ENCODE results near the gene GPR84.
"Not testable (repeated sequence)": the region's sequence is repeated elsewhere in the genome, so short reads cannot be mapped to it uniquely, and the experiment has no call there.

The GPR84 gene

DNA sequence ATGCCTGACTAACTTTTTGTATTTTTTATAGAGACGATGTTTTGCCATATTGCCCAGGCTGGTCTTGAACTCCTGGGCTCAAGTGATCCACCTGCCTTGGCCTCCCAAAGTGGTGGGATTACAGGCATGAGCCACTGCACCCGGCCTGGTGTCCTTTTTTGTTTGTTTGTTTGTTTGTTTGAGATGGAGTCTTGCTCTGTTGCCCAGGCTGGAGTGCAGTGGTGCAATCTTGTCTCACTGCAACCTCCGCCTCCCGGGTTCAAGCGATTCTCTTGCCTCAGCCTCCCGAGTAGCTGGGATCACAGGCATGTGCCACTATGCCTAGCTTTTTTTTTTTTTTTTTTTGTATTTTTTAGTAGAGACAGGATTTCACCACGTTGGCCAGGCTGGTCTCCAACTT lies 10.0 kb downstream of the GPR84 start:
- DNase-seq, result not testable (repeated sequence)

DNA sequence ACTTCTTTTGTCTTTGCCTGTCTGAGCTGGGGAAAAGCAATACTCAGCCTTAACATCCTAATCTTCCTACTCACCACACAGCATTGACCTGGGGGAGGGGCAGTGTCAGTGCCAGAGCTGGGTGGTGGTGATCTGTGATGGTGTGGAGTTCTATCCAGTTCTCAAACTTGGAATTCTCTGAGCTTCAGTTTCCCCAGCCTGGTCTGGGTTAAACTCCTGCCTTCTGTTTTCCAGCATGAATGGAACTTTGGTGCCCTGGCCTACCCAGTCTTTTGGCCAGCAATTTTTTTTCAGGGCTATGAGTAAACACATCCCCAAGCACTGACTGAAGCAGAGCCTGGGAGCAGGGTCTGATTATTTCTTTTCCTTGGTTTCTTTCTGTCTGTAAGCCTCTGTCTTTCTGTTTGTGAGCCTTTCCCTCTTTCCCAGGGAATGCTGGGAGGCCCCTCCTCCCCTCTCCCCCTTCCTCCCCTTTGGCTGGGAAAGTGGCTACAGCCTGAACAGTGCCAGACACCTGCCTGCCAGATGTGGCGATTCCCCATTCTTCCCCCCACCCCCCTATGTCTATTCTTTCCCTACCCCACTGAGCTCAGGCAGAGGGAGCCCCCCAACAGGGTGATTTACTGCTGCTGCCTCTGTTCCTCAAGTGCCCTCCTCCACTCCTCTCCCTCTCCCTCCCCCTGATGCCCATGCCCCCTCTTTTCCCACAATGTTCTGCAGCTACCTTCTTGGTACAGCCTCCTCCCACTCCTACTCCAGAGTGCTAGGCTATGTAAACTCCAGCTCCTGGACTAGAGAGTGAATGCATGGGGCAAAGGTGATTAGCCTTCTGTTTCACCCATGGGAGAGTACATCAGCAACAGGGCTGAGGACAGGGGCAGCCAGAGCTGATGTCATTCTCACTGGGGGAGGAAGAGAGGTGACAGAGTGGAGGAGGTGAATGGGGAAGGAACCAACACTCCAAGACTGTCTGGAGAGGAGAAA lies 11.1 kb downstream of the GPR84 start:
- no peak for DNase-seq

DNA sequence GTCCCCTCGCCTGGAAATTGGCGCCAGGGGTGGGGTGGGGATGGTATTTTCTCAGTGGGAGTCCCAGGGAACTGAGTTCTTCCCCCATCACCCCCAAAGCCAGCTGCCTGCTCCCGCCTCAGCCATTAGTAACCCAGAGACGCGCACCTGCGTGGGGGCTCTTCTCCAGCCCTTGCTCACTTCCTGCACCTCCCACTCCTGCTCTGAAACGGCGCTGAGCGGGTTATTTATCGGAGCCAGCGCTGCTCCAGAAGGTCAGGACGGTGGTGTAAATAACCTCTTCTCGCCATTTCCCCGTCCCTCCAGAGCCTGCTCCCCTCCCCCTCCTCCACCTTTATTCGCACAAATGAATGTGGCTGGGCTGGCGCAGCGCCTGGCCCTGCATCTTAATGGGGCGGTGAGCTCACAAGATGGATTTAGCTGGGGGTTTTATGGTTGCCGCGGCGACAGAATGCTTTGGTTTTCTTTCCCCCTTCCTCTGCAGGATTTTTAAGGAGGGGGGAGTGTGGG lies 12.2 kb downstream of the GPR84 start:
- peak in 1 of 2 donors; percentile 24 for DNase-seq

DNA sequence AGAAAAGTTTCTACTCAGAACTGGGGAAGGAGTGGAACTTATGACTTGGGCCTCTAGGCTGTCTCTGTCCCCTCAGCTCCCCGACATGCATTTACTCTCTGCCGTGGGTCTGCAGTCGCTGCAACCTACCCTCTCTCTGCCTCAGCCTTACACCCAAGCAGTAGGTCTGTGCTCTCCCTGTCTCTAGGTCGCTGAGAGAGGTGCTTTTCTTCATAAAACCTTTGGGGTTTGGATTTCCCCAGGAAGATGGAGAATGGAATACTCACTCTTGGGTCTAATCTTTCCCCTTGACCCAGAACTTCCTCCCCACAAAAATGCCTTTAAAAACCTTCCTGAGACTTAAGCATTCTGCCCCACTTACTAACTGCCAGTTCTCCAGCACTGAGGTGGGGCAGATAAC lies 12.9 kb downstream of the GPR84 start:
- no peak for DNase-seq

DNA sequence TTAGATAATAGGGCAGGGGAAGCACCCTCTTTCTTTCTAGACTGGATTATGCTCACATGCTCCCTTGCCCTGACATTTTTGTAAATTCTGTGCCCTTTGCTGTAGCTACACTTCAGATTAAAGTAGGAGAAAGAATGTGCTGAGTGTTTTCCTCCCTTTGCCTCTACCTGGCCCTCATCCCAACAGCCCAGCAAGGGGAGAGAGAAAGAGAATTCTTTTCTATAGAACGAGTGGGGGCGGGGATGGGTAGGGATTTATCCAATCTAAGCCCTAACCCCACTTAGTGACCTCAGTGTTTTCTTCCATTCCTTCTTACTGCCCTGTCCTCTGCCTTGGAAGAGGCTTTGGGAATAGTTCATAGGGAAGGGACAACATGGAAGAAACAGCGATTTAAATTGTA lies 13.5 kb downstream of the GPR84 start:
- no peak for DNase-seq

DNA sequence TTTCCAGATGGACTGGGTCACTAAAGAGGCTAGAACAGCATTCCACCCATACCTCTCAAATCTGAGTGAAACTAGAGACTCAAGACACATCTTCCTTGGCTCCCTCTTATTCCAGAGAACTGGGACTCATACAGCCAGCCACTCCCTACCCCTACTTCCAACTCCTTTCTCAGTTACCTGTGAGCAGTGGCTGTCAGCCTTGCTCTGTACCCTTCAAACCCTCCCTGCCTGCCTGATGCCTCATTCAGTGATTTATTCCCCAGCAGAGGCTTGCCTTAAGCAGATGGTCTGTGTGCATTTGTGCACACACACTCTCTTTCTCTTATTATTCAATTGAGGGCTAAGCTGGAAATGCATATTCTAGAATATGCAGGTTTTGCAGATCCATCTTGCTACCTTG lies 14.6 kb downstream of the GPR84 start:
- no peak for DNase-seq

DNA sequence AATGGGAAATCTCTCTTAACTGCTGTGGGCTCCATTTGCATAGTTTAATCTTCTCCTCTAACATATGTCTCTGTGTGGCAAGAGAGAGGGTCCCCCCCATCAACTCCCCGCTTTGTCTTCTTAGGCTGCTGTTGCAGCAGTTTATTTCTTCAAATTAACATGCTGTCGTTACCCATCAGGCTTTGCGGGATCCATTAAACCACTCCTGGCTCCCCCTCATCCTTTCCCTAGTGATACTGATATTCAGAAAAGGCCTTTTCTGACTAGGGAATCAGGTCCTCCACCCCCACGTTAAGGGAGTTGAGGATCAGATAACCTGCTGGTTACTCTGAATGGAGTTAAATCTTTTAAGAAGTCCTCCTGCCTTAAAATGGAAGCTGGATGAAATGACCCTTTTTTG lies 15.2 kb downstream of the GPR84 start:
- DNase-seq, result no peak

DNA sequence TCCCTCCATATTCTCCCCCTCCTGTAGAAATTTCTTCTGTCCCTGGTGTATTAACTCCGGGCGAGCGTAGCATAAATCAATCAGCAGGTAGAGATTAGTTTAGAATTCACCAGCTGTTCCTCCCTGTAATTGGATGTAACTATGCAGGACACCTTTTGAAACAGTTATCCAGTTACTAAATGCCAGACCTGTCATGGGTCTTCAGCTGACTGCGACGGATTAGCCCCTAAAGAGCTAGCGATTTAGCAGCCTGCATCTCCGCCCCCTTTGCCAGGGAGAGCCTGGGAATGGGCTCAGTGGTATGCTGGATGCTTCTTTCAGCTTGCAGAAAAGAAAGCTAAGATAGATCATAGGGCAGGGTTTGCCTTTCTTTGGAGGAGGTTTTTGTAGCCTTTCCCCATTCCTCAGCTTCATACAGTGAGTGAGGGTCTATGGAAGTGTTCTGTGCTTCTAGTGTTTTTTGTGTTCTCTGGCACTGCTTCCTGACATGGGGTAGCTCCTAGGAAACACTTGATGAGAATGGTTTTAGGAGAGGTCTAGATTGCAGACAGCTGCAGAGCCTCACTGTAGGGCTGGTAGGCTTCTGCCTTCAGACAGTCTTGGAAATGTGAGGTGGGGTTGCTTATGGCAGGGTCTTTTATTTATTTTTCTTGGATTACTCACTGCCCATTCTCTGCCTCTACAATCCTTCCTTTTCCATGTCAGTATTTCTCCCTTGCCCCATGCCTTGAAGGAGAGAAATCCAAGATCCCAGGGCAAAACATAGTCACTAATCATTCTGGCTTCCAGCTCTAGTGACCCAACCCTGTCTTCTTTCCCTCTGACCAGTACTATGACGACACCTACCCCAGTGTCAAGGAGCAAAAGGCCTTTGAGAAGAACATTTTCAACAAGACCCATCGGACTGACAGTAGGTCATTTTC lies 22.6 kb downstream of the GPR84 start:
- DNase-seq, result no peak

DNA sequence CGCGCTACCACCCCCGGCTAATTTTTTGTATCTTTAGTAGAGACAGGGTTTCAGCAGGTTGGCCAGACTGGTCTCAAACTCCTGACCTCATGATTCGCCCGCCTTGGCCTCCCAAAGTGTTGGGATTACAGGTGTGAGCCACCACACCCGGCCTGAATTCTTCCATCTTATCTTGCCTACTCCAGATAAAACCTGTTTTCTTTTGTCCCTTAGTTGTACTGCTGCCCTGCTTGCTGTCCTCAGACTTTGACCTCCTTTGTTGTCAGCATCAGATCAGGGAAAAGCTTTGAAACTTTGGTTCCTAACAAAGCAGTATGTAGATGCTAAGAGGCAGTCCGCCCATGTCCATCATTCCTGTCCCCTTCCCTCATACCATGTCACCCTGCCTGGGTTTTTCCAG lies 23.4 kb downstream of the GPR84 start:
- DNase-seq, result no peak

DNA sequence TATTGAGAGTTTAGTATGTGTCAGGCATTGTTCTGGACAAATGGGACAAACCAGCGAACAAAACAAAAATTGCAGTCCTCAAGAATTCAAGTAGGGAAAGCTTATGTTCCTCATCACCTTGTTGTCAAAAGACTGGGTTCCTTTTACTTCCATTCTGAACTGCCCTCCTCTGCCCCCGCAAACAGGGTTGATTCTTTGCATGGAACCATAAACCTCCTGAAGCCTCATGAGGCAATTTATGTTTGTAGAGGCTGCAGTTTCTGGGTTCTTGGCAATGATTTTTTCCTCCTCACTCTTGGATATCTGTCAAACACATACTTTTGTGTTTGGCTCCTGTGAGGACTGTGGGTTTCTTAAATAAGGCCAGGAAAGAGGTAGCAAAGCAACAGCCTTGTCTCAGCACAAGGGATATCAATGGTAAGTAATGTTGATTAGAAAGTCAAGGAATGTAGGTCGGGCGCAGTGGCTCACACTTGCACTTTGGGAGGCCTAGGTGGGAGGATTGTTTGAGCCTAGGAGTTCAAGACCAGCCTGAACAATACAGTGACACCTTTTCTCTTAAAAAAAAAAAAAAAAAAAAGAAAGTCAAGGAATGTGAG lies 25.5 kb downstream of the GPR84 start:
- no peak for DNase-seq

DNA sequence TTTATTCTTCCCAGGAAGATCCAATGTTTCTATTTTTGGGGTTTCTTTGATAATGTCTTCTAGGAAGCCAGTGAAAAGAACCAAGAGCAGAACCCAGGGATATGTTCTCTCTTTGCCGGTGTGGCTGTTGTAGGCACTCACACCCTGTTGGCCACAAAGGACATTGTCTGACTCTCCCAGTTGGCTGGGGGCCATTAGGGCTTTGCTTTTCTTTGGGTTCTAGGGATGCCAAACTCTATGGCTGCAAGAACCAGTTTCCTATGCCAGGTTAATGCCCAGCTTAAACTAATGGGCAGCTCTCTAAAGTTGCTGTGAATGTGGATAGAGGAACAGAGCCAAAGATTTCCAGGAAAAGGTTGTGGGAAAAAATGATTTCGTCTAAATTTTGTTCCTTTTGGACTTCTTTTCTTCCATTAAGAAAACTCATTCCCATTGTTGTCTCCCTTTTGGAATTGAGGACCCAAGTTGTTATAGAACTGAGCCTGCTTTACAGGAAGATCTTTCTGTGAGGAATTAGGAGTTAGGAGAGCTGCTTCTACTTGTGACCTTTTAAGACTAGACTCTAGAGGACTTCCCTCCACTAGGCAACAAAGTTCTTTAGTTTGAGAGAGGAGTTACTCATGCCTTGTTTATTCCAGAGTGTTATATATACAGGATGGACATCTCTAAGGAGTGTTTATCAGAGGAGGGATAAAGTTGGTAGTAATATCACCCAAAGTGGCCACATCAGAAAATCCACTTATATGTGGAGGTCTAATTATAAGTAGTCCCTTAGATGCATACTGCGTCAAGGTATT lies 26.2 kb downstream of the GPR84 start:
- DNase-seq, result no peak

DNA sequence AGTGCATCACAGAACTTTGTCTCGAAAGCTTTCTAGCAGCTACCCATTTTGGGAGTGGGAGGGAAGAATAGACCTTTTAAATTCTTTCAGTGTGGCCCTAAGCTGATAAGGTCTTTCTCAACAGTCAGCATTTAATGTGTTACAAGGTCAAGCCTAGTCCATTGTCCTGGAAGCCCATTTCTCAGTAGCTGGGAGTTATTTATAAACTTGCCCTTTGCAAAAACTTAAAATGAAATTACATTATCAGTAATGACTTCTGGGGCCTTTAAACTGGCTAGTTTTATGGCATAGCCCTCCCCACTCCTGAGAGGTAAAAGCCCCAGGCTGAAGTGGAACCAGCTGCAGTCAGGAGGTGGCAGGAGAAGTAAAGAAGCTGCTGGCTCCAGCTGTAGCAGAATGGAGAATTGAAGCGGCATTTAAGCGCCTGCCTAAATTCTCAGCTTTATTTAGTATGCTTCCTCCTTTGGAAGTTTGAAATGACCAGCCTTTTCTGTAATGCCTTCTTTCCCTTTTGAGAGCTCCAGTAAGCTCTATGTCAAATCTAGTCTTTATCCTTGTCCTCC lies 26.9 kb downstream of the GPR84 start:
- DNase-seq, result no peak

DNA sequence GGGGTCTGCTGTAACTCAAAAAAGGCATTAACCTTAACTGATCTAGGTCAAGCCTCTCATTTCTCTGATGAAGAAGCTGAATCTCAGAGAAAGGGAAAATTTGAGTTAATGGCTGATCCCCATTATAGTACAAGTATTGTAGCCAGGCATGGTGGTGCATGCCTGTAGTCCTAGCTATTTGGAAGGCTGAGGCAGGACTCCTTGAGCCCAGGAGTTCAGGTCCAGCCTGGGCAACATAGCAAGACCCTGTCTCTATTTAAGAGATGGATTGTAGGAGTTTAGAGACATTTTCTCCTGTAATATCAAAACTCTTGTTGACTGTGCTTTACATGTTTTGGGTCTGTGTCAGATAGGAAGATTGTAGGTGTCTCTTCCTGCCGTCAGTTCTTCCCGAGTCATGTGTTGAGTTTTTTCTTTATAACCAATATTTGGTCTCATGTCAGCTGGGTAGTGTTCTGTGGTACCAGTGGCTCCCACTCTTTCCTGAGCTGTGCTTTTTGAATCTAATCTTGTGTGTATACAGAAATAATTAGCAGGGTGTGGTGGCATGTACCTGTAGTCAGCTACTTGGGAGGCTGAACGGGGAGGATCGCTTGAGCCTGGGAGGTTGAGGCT lies 30.8 kb downstream of the GPR84 start:
- DNase-seq, result no peak

DNA sequence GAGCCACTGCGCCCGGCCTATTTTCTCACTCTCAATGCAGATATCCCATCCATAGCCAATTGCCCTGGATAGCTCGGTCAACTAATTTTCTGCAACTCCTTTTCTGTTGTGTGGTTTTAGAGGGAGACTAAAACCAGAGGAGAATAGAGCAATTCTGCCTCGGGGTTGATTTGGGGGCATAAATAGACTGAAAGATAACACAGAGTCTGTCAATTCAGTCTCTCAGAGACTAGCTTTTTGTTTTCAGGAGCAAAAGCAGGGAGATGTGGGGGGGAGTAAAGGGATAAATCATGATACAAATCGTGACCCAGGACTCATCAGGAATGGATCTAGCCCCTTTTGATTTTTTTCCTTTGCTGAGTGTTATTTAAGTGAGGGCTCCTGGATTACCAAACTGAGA lies 32.8 kb downstream of the GPR84 start:
- no peak for DNase-seq

DNA sequence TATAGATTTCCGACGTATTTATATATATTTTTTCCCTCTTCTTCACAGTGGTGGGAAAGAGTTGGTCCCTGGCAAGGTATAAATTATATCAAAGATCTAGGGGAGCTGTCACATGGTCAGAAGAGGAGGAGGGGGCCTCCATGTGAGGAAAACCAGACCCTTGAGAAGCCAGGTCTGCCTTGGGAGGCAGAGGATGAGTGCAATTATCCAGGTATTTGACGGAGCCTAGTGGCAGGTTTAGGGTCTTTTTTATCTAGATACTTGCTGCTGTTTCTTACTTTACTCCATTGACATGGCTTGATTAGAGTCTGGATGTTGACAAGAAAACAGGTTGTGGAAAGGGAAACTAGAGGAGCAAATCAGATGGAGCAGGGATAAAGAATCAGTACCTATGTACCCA lies 33.8 kb downstream of the GPR84 start:
- DNase-seq, result no peak

DNA sequence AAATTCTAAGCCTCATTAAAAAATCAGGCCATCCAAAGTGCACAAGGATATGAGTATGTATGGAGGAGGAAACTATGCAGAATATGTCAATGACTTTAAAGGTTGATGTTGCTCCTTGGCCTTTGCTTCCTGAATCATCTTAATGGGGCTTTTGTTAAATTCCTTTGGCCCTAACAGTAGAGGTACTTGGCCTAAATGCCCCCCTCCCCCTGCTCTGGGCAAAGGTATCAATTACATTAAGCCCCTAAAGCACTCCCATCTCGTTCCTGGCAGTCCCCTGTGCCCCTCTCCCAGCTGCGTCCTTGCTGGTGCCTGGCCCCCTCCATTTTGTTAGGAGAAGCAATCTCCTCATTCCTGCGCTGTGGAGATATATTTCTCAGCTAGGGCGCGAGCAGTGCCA lies 34.5 kb downstream of the GPR84 start:
- no peak for DNase-seq

DNA sequence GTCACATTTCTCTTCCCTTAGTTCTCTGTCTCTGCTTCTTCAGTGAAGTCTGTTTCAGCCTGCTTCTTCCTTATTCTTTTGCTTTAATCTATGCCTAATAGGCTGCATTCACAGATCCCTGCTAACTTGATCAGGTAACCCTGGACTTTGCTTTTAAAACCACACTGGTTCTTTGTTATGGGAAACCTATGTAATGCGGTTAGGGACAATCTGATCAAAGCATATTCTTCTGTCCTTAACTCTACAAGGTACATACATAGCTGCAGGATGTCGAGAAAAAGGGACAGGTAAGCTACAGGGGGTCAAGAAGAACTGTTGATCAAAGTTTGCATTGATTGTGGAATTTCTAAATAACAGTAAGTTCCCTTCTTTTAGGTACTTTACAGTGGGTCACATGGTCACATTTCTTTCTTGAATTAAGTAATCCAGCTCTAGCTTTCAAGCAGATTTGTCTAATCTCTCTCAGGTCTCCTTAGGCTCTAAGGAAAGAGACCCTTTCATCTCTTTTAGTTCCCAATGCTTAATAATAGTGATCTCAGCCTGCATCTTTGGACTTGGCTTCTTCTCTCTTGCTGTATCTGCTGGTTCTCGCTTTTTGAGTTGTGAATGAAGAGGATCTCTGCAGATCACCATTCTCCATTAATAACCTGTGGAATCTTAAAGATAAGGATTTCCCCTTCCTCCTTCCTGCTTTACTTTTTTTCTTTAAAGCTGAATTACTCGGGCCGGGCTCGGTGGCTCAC lies 35.5 kb downstream of the GPR84 start:
- DNase-seq, result no peak

DNA sequence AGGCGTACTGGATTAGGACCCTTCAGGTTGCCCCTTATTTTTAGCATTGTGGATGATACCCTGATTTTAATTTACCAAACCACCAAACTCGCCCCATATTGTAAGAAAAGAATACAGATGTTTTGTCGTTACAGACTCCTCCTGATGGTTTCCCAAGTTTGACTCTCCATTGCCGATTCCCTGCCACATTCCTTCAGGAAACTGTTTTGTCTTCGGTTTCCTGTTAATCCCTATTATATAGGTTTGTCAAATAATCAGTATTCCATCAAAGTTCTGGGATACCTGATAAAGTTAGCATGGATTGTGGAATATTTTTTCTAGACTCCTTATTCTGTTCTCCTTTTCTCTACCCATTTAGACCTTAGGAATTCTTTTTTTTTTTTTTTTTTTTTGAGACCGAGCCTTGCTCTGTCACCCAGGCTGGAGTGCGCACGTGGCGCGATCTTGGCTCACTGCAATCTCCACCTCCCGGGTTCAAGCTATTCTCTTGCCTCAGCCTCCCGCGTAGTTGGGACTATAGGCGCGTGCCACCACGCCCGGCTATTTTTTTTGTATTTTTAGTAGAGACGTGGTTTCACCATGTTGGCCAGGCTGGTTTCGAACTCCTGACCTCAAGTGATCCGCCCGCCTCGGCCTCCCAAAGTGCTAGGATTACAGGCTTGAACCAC lies 38.7 kb downstream of the GPR84 start:
- DNase-seq, result not testable (repeated sequence)

DNA sequence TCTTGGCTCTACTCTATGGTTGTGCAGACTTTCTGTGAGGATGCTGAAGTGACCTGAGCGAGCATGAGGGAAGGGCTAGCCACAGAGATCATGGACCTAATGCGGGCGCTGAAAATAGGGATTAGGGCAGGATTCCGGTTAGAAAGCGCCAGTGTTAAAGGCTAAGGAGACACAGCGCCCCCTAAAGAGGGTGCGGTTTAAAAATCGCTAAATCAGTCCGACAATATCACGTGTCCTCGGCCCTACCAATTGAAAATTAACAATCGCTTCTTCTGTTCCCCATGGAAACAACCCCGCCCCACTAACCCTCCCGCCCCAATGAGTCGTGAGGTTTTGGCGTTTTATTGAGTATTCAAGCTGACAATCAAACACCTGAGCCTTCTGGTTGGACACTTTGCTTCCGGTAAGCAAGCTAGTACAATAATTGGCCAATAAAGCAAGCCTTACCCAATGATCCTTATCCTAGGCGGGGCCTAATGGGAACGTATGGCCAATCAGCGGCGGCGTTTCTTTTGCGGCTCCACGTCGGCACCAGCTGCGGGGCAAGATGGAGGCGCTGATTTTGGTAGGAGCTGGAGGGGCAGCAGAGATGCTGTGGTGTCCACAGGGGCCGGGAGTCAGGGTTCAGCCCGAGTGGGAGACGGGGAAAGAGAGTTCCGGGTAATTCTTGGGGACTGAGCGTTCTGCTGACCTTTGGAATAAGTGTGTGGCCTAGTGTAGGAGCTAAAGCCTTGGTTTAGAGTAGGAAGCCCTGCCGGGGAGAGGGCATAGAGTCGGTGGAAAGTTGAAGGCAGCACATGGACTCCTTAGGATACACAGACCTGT lies 39.5 kb downstream of the GPR84 start, which contains the start of gene COPZ1:
TSS of gene COPZ1 (plus strand) at position 515 of the 825 bp plus-strand sequence. CDS start at position 548, 33 bp downstream.
- DNase-seq, result peak; percentile 87
